Middle frontal gyrus (tissue), 1 donor: ENCODE data around the gene METTL6.
"Not testable (repeated sequence)": the region's sequence is repeated elsewhere in the genome, so short reads cannot be mapped to it uniquely, and the experiment has no call there.

Experiments
- DNase-seq: peaks from one replicate; pipeline ENCODE4 v3.0.0-alpha.2; 2015; ENCODE audit warnings: low spot score; ENCODE audit errors: extremely low spot score

METTL6 gene

DNA sequence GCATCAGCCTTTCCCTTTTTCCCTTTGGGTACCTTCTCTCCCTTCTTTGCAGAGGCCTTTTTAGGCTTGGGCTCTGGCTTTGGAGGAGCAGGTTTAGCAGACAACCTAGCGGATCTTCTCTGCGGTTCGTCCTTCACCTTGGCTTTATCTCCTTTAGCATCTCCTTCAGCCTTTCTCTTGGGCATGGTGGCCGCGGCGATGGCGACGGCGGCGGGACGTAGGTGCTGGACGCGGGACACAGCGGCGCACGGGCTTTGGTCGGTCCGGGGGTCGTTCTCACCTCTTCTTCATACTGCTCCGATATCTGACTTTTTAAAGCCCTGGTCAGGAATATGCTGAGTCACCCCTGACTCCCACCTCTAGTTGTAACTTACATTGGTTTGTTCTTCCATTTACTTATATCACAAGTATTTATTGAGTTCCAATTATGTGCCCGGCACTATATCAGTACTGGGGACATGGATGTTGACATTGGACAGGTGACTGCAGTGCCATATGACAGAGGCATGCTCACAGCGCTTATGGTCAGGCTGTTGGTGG, 51.8 kb downstream of the METTL6 start:
- no peak for DNase-seq

DNA sequence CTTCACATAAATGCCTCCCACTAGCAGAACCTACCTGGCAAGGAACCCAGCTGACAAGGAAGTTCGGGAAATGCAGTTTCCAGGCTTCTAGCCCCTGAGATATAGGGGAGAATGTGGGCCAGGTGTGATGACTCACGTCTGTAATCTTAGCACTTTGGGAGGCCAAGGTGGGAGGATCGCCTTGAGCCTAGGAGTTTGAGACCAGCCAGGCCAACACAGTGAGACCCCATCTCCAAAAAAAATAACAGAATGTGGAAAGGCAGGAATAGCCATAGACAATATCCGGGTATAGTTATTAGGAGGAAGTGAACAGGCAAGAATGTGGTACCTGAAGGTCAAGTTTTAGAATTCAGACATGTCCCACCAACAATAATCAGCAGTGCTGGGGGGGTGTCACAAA, 54.4 kb downstream of the METTL6 start:
- DNase-seq: no peak

DNA sequence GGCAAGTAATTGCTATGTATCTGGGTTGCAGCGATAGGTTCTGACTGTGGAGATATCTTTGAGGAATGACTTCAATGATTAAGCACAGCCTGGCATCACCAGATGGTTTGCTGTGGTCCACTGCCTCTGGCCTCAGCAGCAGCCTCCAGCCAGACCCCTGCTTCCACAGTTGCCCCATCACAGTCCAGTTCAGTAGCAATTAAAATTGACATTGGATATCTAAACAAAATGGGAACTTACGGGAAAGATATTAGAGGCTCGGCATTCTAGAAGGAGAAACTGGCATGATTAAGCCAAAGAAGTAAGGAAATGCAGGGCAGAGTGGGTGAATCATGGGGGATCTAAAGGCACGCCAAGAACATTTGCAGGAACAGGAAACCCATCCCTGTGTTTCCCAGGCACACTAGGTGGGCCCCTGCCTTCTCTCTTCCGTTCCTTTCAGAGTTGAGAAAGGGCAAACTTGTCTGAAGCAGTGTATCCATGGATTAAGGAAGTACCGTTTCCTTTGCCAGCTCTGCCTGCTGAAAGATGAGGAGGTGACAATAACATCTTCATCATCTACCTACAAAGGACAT, 58.7 kb downstream of the METTL6 start:
- DNase-seq: no peak

DNA sequence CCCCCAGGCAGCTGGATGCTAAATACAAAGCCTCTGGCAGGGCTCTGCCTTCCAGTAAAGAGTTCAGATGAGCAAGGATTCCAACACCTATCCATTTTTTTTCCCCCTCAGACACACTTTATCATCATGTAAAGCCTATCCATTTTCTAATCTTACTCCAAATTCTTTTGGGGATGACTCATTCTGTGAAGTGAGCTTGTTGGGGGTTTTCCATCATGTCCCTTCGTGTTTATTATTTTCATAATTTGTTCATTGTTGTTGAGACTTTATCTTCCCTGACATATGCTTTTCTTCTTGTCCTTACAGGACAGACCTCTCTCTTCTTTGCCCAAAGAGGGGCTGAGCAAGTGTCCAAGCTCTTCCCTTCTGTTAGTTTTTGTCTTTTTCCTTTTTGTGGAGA, 60.3 kb downstream of the METTL6 start:
- no peak for DNase-seq

DNA sequence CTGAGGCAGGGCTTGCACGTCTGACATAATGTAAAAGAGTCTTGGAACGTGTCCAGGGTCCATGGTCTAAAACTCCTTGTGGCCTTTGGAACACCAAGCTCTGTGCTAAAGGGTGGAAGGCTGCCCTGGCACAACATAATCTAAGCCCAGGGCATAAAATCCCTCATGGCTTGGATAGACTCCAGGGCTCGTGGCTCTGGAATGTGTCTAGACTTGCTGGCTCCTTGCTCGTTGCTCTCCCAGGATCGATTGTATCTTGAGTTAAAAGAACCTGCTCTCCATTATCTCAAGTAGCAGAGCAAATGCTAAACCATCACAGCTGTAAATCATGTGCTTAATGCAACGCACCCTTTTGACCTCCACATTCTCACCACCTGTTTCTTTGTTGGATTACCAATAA, 63.3 kb downstream of the METTL6 start:
- DNase-seq: not testable (repeated sequence)

DNA sequence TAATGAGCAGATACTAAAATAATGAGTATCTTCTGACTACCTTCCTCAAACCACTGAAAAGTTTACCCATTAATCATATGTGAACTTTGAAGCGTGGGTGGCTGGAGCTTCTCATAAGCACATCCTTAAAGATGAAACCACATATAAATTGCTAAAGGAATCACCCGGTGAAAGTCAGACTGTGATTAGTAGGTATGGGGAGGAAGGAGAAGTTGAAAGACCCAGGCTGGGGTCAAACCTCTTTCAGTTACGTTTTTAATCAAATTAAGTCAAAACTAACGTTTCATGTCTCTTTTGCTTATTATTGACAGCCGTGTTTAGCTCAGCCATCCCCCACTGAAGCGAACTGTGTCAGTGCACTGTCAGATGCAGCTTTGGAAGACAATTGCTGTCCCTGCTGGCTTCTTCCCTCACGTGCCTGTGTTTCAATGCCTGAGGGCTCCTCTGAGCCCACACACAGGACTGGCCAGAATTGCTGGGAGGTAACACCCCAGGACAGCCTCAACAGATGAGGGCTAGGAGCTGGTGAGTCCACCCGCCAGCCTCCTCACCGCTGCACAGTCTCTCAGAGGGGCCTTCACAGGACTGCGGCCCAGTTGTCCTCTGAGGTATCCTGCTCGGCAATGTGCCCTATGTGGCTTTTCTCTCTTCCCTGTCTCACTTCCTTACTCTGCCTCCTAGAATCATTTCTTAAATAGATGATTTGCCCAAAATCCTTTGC, 65.7 kb downstream of the METTL6 start:
- DNase-seq: no peak

DNA sequence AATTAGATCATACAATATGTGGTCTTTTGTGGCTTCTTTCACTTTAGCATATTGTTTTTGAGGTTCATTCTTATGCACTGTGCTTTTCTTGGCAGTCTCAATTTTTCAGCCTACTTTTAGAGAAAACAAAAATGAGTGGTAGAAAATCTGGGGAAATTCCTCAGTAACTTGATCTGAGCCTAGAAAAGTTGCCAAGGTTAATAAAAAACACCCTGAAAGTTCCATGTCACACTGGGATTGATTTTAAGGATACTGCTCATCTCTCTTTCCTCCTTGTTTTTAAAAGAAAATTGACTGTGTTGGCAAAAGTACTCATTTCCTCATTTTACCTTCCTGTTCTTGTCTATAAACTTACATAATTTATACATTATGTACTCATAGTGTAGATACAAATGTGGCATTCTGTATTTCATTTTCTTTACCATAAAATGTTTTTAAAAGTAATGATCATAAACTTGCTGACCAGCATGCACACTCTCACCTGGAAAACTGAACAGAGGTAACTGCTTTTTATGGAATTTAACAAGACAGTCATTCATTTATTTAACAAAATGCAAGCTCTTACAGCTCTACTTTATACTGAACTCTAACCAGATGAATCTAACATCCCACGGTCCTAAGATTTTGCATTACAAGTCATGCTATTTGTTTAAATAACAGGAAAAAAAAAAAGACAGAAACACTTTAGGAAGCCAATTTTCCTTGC, 66.4 kb downstream of the METTL6 start:
- DNase-seq: no peak
